Ascending aorta (tissue), 2 donors: ENCODE data around the gene CWH43. TPM values are rescaled to one million over a fixed set of nuclear protein-coding genes. Genes with fewer than 3 reads are reported as not detected.

Experiments
- DNase-seq, 2 donors: peaks; one replicate each; pipeline ENCODE4 v3.0.0-alpha.2; 2019; ENCODE audit warnings: low spot score in 2 of 2
- H3K27ac ChIP-seq, 2 donors: fragments of 200-600 bp; sonication (generic); one replicate each; pipeline ENCODE4 v1.5.1; 2016 to 2017; ENCODE audit warnings: mild to moderate bottlenecking in 1 of 2
- H3K27me3 ChIP-seq: fragments of 200-600 bp; sonication (generic); one replicate; pipeline ENCODE4 v1.5.1; 2017
- H3K36me3 ChIP-seq, 2 donors: fragments of 200-600 bp; sonication (generic); one replicate each; pipeline ENCODE4 v1.5.1; 2016
- H3K4me1 ChIP-seq, 2 donors: fragments of 200-600 bp; sonication (generic); one replicate each; pipeline ENCODE4 v1.5.1; 2016 to 2017; ENCODE audit warnings: mild to moderate bottlenecking in 1 of 2
- H3K4me3 ChIP-seq, 2 donors: fragments of 200-600 bp; sonication (generic); one replicate each; pipeline ENCODE4 v1.5.1; 2016 to 2017; ENCODE audit warnings: mild to moderate bottlenecking in 1 of 2
- H3K9me3 ChIP-seq, 2 donors: fragments of 200-600 bp; sonication (generic); one replicate each; pipeline ENCODE4 v1.5.1; 2016
- CTCF ChIP-seq, 3 experiments: fragments of 200-600 bp in 2 of 3; fragments of 450-650 bp in 1 of 3; sonication (generic) in 2 of 3; IDR thresholded peaks; one replicate each; pipeline ENCODE4 v1.5.1; 2016 to 2019; ENCODE audit warnings: antibody characterized with exemption in 3 of 3, mild to moderate bottlenecking in 1 of 3, moderate library complexity in 1 of 3
- intact Hi-C: fragments of 100-400 bp; cut with DNase I; formaldehyde crosslinking; loops from one replicate; pipeline ENCODE4 v1.15.1; 2023
- total RNA-seq: library from RNA; depleted of rRNA; stranded (reverse); fragments of >200 nt; gene quantifications from one replicate; pipeline ENCODE4 v1.1.0, GENCODE V29; 2016

The CWH43 gene
- total RNA-seq, 1 donor from 2014 or later, result not detected

GRCh38 chr4:48962636-48963035 is 23.4 kb upstream of the CWH43 start:
- no peak for TF ChIP-seq CTCF (IDR thresholded peaks at IDR 0.05)
- DNase-seq, result no peak
- no peak overlapping the region for H3K27ac ChIP-seq
- no peaks in the 10 kb centered on the region for H3K36me3 ChIP-seq
- H3K4me3 ChIP-seq, result no peak overlapping the region
- H3K27me3 ChIP-seq, result no peaks in the 10 kb centered on the region
- no peaks in the 10 kb centered on the region for H3K4me1 ChIP-seq
- no peaks in the 10 kb centered on the region for H3K9me3 ChIP-seq
- intact Hi-C loops, result loop anchor here (1.0 to 10.0 kb wide), 3 partner anchors 384 to 648 kb away; no protein-coding TSS in a partner anchor

GRCh38 chr4:48963042-48963679 is 22.9 kb upstream of the CWH43 start:
- Histone ChIP-seq H3K27ac (no peak overlapping the region), H3K4me1 (no peaks in the 10 kb centered on the region), H3K36me3 (no peaks in the 10 kb centered on the region), H3K27me3 (no peaks in the 10 kb centered on the region), H3K4me3 (no peak overlapping the region), H3K9me3 (no peaks in the 10 kb centered on the region)
- intact Hi-C loops, result loop anchor here (1.0 to 10.0 kb wide), 3 partner anchors 385 to 648 kb away; no protein-coding TSS in a partner anchor
- TF ChIP-seq CTCF (IDR thresholded peaks at IDR 0.05), result peak; percentile 91 to 96 (median 96)
- DNase-seq, result peak in 1 of 2 donors; percentile 82

DNA sequence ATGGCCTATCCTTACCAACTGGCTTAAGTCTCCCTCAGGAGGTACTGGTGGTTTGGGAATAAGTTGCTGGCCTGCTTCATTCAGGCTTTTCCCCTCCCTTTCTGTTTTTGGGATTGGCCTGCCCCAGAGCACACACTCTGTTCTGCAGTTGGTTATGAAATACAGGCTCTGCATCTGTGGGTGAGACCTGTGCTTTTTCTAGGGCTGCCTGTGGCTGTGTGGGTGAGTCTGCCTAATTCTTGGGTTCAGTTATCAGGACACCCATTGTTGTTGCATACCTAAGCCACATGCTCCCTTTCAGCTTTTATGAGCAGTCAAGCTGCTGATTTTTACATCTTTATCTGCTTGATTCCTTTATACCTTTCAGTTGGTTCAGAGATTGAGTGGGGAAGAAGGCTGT is 19.0 kb upstream of the CWH43 start:
- H3K4me1 ChIP-seq, result no peaks in the 10 kb centered on the region
- no peak for DNase-seq
- H3K27ac ChIP-seq, result no peak overlapping the region
- no peaks in the 10 kb centered on the region for H3K9me3 ChIP-seq
- H3K36me3 ChIP-seq, result no peaks in the 10 kb centered on the region
- TF ChIP-seq CTCF (IDR thresholded peaks at IDR 0.05), result no peak
- intact Hi-C loops, result loop anchor here (10.0 kb wide), 1 partner anchor 652 kb away; no protein-coding TSS in a partner anchor
- no peaks in the 10 kb centered on the region for H3K27me3 ChIP-seq
- H3K4me3 ChIP-seq, result no peak overlapping the region

- Histone ChIP-seq H3K36me3 (no peaks in the 10 kb centered on the region), H3K4me1 (no peaks in the 10 kb centered on the region), H3K27ac (no peak overlapping the region), H3K4me3 (no peak overlapping the region), H3K9me3 (no peaks in the 10 kb centered on the region), H3K27me3 (no peaks in the 10 kb centered on the region)
- TF ChIP-seq CTCF (IDR thresholded peaks at IDR 0.05), result no peak
- no peak for DNase-seq
- intact Hi-C loops, result loop anchor here (10.0 kb wide), 1 partner anchor 653 kb away; no protein-coding TSS in a partner anchor
These were observed 18.4 kb upstream of the CWH43 start for GRCh38 chr4:48967631-48968030.

- Histone ChIP-seq H3K27ac (no peak overlapping the region), H3K4me1 (no peaks in the 10 kb centered on the region), H3K27me3 (no peaks in the 10 kb centered on the region), H3K4me3 (no peak overlapping the region), H3K36me3 (no peaks in the 10 kb centered on the region), H3K9me3 (no peaks in the 10 kb centered on the region)
- intact Hi-C loops, result loop anchor here (10.0 kb wide), 1 partner anchor 654 kb away; no protein-coding TSS in a partner anchor
- no peak for TF ChIP-seq CTCF (IDR thresholded peaks at IDR 0.05)
- no peak for DNase-seq
These were observed 17.3 kb upstream of the CWH43 start for GRCh38 chr4:48968814-48969213.
